ENCODE results near the gene DPY30. TPM values are rescaled to one million over a fixed set of nuclear protein-coding genes. Genes with fewer than 3 reads are reported as not detected.
"Not testable (repeated sequence)": the region's sequence is repeated elsewhere in the genome, so short reads cannot be mapped to it uniquely, and the experiment has no call there.

The DPY30 gene
- total RNA-seq, 1 donor from 2014 or later, result 72.5 TPM

GRCh38 chr2:32051836-32052439 lies 12.3 kb upstream of the DPY30 start:
- H3K27me3 Mint-ChIP-seq (ENCODE audit: insufficient read depth), result no peaks in the 10 kb centered on the region
- no peaks in the 10 kb centered on the region for H3K4me1 Mint-ChIP-seq (ENCODE audit: low read depth)
- no peak for DNase-seq (ENCODE audit: low spot score)
- H3K9me3 Mint-ChIP-seq, result no peaks in the 10 kb centered on the region
- no peaks in the 10 kb centered on the region for H3K36me3 Mint-ChIP-seq (ENCODE audit: low read depth)
- no peak overlapping the region for H3K4me3 Mint-ChIP-seq
- intact Hi-C loops (cut with micrococcal nuclease), result no loop called here
- H3K27ac Mint-ChIP-seq, result no peak overlapping the region

- intact Hi-C loops (cut with micrococcal nuclease), result no loop called here
- DNase-seq (ENCODE audit: low spot score), result no peak
- Mint-ChIP-seq H3K36me3 (ENCODE audit: low read depth) (no peaks in the 10 kb centered on the region), H3K27ac (no peak overlapping the region), H3K4me1 (ENCODE audit: low read depth) (peaks cover 17% of the 10 kb centered on the region), H3K27me3 (ENCODE audit: insufficient read depth) (peaks cover 1% of the 10 kb centered on the region), H3K9me3 (no peaks in the 10 kb centered on the region), H3K4me3 (no peak overlapping the region)
These were observed 4.0 kb upstream of the DPY30 start for GRCh38 chr2:32043561-32043960.

GRCh38 chr2:32034198-32034887 lies 5.3 kb downstream of the DPY30 start:
- peaks cover 12% of the 10 kb centered on the region for H3K36me3 Mint-ChIP-seq (ENCODE audit: low read depth)
- H3K27ac Mint-ChIP-seq; H3K27me3 Mint-ChIP-seq (ENCODE audit: insufficient read depth); H3K9me3 Mint-ChIP-seq; DNase-seq (ENCODE audit: low spot score); intact Hi-C loops (cut with micrococcal nuclease); H3K4me3 Mint-ChIP-seq: not testable (repeated sequence)
- peaks cover 19% of the 10 kb centered on the region for H3K4me1 Mint-ChIP-seq (ENCODE audit: low read depth)

DNA sequence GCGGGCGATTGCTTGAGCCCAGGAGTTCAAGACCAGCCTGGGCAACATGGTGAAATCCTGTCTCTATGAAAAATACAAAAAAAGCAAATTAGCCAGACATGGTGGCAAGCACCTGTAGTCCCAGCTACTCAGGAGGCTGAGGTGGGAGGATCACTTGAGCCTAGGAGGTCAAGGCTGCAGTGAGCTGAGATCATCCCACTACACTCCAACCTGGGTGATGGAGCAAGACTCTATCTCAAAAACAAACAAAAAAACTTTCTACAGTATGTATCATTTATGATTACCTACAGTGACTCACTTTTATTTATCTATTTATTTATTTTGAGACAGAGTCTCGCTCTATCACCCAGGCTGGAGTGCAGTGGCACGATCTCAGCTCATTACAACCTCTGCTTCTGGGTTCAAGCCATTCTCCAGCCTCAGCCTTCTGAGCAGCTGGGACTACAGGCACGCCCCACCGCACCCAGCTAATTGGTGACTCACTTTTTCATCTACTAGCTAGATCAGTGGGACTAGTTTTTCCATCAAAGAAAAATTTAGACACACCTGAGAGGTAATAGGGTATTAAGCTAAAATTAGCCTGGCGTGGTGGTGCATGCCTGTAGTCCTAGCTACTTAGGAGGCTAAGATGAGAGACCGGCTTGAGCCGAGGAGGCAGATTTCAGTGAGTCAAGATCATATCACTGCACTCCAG lies 20.7 kb downstream of the DPY30 start:
- DNase-seq (ENCODE audit: low spot score); H3K4me3 Mint-ChIP-seq; H3K4me1 Mint-ChIP-seq (ENCODE audit: low read depth); H3K27me3 Mint-ChIP-seq (ENCODE audit: insufficient read depth); H3K27ac Mint-ChIP-seq; H3K9me3 Mint-ChIP-seq: not testable (repeated sequence)
- peaks cover 11% of the 10 kb centered on the region for H3K36me3 Mint-ChIP-seq (ENCODE audit: low read depth)
- intact Hi-C loops (cut with micrococcal nuclease), result loop anchor here (5.0 to 10.0 kb wide), 2 partner anchors 116 to 787 kb away; partner anchors contain the start of gene EHD3

DNA sequence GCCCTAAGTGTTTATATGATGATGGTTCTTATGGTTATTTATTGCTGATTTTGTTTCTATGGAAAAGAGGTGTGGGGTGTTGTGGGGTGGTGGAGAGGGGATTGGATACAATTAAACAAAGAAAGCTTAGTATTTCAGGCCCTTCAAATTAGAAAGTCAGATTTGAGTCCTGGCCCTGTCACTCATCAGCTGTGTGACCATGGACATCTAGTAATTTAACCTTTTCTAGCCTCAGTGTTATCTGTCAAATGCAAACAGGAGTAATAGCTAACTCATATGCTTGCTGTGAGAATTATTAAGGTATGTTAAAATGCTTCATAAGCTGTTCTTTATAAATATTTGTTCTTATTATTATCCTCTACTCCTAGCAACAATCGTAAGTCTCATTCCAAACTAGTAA lies 26.7 kb downstream of the DPY30 start:
- intact Hi-C loops (cut with micrococcal nuclease), result loop anchor here (10.0 kb wide), 1 partner anchor 122 kb away; no protein-coding TSS in a partner anchor
- H3K4me3 Mint-ChIP-seq, result no peak overlapping the region
- no peak for DNase-seq (ENCODE audit: low spot score)
- H3K4me1 Mint-ChIP-seq (ENCODE audit: low read depth), result peaks cover 27% of the 10 kb centered on the region
- no peaks in the 10 kb centered on the region for H3K9me3 Mint-ChIP-seq
- H3K36me3 Mint-ChIP-seq (ENCODE audit: low read depth), result peaks cover 15% of the 10 kb centered on the region
- H3K27me3 Mint-ChIP-seq (ENCODE audit: insufficient read depth), result no peaks in the 10 kb centered on the region
- no peak overlapping the region for H3K27ac Mint-ChIP-seq

GRCh38 chr2:32011485-32011960 lies 28.1 kb downstream of the DPY30 start:
- intact Hi-C loops (cut with micrococcal nuclease), result loop anchor here (1.0 to 10.0 kb wide), 7 partner anchors 28 to 617 kb away; partner anchors contain the start of genes BIRC6, DPY30, SLC30A6 and SPAST
- peak overlapping the region; percentile 97 for H3K27ac Mint-ChIP-seq
- H3K4me1 Mint-ChIP-seq (ENCODE audit: low read depth), result peaks cover 37% of the 10 kb centered on the region
- H3K4me3 Mint-ChIP-seq, result peak overlapping the region; percentile 92
- H3K36me3 Mint-ChIP-seq (ENCODE audit: low read depth), result peaks cover 20% of the 10 kb centered on the region
- H3K9me3 Mint-ChIP-seq, result no peaks in the 10 kb centered on the region
- DNase-seq (ENCODE audit: low spot score), result no peak
- no peaks in the 10 kb centered on the region for H3K27me3 Mint-ChIP-seq (ENCODE audit: insufficient read depth)

DNA sequence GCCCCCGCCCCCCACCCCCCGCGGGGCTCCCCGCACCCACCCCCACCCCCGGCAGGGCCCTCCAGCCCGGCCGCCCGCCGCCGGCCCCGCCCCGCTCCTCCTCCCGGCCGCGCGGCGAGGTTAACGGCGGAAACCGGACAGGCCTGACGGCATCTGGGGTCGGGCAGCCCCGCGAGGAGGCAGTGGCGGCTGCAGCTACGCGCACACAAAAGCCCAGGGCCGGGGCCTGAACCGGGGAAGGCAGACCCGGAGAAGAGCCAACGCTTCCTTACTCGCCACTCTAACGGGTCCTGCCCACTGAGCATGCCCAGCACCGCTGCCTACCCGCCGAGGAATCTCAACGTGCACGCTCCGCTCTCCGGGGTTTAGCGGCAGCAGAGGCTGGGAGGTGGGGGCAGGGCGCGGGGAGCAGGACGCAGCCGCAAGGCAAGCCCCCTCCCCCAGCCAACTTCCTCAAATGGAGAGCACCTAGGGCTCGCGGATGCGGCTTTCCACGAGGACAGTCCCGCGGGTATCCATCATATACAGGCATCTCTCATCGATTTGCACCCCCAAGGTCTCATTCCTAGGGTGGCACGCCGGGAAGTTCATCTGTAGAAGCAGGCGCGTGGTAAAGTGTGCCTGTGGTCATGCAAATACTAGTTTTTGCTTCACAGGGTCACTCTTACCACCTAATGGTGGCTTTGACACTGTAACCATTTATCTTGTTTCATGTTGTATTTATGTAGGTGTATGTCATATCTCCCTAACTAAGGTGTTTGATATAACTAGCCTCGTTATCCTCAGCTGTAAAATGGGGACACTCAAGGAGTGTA lies 28.7 kb downstream of the DPY30 start, which contains the start of gene MEMO1:
TSS of gene MEMO1 (minus strand) at position 339 of the 815 bp plus-strand sequence. CDS start 761 bp downstream, outside the sequence.
- H3K4me1 Mint-ChIP-seq (ENCODE audit: low read depth), result peaks cover 41% of the 10 kb centered on the region
- H3K27me3 Mint-ChIP-seq (ENCODE audit: insufficient read depth), result no peaks in the 10 kb centered on the region

DNA sequence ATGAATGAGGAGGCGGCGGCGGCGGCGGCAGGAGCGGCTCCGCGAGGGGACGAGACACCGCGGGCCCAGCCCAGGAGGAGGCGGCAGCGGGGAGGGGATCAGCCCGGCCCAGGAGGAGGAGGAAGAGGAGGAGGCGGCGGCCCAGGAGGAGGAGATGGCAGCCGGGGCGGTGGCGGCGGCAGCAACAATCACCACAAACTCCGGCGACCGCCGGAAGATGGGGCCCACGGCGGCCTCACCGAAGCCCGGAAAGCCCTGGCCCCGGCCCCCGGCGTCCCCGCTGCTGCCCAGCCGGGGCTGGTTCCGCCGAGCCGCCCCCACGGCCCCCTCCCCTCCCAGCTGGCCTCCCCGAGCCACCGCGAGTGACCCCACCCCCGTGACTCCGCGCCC lies 29.3 kb downstream of the DPY30 start:
- H3K27me3 Mint-ChIP-seq (ENCODE audit: insufficient read depth); H3K9me3 Mint-ChIP-seq; H3K27ac Mint-ChIP-seq; H3K4me3 Mint-ChIP-seq: not testable (repeated sequence)
- Mint-ChIP-seq H3K4me1 (ENCODE audit: low read depth) (peaks cover 47% of the 10 kb centered on the region), H3K36me3 (ENCODE audit: low read depth) (peaks cover 21% of the 10 kb centered on the region)
- peak; percentile 66 for DNase-seq (ENCODE audit: low spot score)
- intact Hi-C loops (cut with micrococcal nuclease), result loop anchor here (10.0 kb wide), 1 partner anchor 125 kb away; no protein-coding TSS in a partner anchor

More for the DNA sequence above, 28.7 kb downstream of the DPY30 start, which contains the start of gene MEMO1:
- H3K9me3 Mint-ChIP-seq, result no peaks in the 10 kb centered on the region
- H3K36me3 Mint-ChIP-seq (ENCODE audit: low read depth), result peaks cover 17% of the 10 kb centered on the region
- DNase-seq (ENCODE audit: low spot score), result peak; percentile 89
- peak within 1 kb of the TSS; percentile 97 for H3K27ac Mint-ChIP-seq
- peak within 1 kb of the TSS; percentile 92 for H3K4me3 Mint-ChIP-seq
- intact Hi-C loops (cut with micrococcal nuclease), result loop anchor here (1.0 to 10.0 kb wide), 7 partner anchors 28 to 617 kb away; partner anchors contain the start of genes BIRC6, DPY30, SLC30A6 and SPAST

DNA sequence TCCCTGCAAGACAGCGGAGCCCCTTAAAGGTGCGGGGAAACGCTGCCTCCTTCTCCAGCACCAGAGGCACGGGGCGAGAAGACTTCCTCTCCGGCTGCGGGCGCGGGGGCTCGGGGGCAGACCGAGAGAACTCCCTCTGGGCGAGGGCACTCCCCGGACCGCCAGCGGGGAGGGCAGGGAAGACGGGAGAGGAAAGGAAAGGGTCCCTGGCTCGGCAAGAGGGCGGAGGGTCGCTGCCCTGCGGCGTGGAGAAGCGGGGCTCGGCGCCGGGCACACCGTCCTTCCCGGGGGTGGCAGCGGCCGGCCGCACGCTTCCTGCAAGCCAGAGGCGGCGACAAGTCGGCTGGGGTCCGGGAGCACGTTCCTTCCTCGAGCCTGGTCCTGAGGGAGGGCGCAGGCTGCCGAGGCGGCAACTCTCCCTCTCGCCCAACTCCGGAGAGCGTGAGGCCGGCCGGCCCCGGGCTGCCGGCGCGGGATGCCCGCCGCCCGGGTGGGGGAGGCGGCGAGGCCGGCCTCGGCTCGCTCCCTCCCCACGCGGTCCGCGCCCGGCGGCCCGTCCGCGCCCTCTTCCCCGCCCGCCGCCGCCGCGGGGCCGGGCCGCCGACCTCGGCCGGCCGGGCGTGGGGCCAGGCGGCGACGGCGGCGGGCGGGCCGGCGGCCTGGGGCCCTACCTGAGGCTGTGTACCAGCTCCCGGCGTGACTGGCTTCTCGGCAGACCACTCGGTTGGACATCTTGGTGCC lies 29.9 kb downstream of the DPY30 start:
- peak overlapping the region; percentile 91 for H3K27ac Mint-ChIP-seq
- H3K4me3 Mint-ChIP-seq, result peak overlapping the region; percentile 98
- peaks cover 21% of the 10 kb centered on the region for H3K36me3 Mint-ChIP-seq (ENCODE audit: low read depth)
- peaks cover 53% of the 10 kb centered on the region for H3K4me1 Mint-ChIP-seq (ENCODE audit: low read depth)
- no peaks in the 10 kb centered on the region for H3K9me3 Mint-ChIP-seq
- H3K27me3 Mint-ChIP-seq (ENCODE audit: insufficient read depth), result no peaks in the 10 kb centered on the region
- intact Hi-C loops (cut with micrococcal nuclease), result loop anchor here (5.0 to 10.0 kb wide), 2 partner anchors 47 to 125 kb away; no protein-coding TSS in a partner anchor
- DNase-seq (ENCODE audit: low spot score), result peak; percentile 23

GRCh38 chr2:32008805-32009515 lies 30.6 kb downstream of the DPY30 start:
- Mint-ChIP-seq H3K27ac (peak overlapping the region; percentile 91), H3K36me3 (ENCODE audit: low read depth) (peaks cover 21% of the 10 kb centered on the region), H3K27me3 (ENCODE audit: insufficient read depth) (no peaks in the 10 kb centered on the region), H3K4me3 (peak overlapping the region; percentile 98), H3K4me1 (ENCODE audit: low read depth) (peaks cover 54% of the 10 kb centered on the region), H3K9me3 (no peaks in the 10 kb centered on the region)
- intact Hi-C loops (cut with micrococcal nuclease), result loop anchor here (5.0 kb wide), 1 partner anchor 47 kb away; no protein-coding TSS in a partner anchor
- no peak for DNase-seq (ENCODE audit: low spot score)

GRCh38 chr2:32007121-32007391 lies 32.5 kb downstream of the DPY30 start:
- Mint-ChIP-seq H3K9me3 (no peaks in the 10 kb centered on the region), H3K4me1 (ENCODE audit: low read depth) (peaks cover 59% of the 10 kb centered on the region), H3K27me3 (ENCODE audit: insufficient read depth) (no peaks in the 10 kb centered on the region), H3K36me3 (ENCODE audit: low read depth) (peaks cover 21% of the 10 kb centered on the region), H3K4me3 (no peak overlapping the region), H3K27ac (no peak overlapping the region)
- DNase-seq (ENCODE audit: low spot score), result no peak
- intact Hi-C loops (cut with micrococcal nuclease), result loop anchor here (5.0 kb wide), 1 partner anchor 45 kb away; no protein-coding TSS in a partner anchor

Measured in activated T-helper 1 cell treated with anti-CD3 and anti-CD28 coated beads, Interleukin-12 subunit alpha, Interleukin-12 subunit beta, Interleukin-2, Interleukin-4 antibody, amounts not matched to agents 30 ng/mL and 10 ng/mL and 1 ng/mL, durations not matched to agents 14 hours and 24 hours and 36 hours (primary cell).